Measurements from ENCODE around the gene IQCN.

Gene IQCN, protein sequence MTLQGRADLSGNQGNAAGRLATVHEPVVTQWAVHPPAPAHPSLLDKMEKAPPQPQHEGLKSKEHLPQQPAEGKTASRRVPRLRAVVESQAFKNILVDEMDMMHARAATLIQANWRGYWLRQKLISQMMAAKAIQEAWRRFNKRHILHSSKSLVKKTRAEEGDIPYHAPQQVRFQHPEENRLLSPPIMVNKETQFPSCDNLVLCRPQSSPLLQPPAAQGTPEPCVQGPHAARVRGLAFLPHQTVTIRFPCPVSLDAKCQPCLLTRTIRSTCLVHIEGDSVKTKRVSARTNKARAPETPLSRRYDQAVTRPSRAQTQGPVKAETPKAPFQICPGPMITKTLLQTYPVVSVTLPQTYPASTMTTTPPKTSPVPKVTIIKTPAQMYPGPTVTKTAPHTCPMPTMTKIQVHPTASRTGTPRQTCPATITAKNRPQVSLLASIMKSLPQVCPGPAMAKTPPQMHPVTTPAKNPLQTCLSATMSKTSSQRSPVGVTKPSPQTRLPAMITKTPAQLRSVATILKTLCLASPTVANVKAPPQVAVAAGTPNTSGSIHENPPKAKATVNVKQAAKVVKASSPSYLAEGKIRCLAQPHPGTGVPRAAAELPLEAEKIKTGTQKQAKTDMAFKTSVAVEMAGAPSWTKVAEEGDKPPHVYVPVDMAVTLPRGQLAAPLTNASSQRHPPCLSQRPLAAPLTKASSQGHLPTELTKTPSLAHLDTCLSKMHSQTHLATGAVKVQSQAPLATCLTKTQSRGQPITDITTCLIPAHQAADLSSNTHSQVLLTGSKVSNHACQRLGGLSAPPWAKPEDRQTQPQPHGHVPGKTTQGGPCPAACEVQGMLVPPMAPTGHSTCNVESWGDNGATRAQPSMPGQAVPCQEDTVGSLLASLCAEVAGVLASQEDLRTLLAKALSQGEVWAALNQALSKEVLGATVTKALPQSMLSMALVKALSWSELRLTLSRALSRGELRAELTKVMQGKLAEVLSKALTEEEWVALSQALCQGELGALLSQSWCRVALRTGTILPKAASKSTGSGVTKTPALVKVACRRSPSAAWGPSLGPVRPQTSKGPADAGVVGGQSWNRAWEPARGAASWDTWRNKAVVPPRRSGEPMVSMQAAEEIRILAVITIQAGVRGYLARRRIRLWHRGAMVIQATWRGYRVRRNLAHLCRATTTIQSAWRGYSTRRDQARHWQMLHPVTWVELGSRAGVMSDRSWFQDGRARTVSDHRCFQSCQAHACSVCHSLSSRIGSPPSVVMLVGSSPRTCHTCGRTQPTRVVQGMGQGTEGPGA (N-terminal part only)

GRCh38 chr19:18274219-18274780, at the start of gene IQCN:
IQCN (minus strand) TSS chr19:18274452; CDS start chr19:18269478, 4,974 bp downstream.
- H3K4me3 ChIP-seq (ENCODE audit: control insufficient read depth, low read depth, low read length): no peak within 1 kb of the TSS
- DNase-seq (ENCODE audit: low read depth): no peak

GRCh38 chr19:18322759-18323460, 48.7 kb upstream of the IQCN start, which contains the start of gene LSM4:
LSM4 (minus strand) TSS chr19:18323076; CDS start chr19:18323020, 56 bp downstream.
- peak within 1 kb of the TSS; percentile 70 for H3K4me3 ChIP-seq (ENCODE audit: control insufficient read depth, low read depth, low read length)
- TF ChIP-seq, protein P1, sequence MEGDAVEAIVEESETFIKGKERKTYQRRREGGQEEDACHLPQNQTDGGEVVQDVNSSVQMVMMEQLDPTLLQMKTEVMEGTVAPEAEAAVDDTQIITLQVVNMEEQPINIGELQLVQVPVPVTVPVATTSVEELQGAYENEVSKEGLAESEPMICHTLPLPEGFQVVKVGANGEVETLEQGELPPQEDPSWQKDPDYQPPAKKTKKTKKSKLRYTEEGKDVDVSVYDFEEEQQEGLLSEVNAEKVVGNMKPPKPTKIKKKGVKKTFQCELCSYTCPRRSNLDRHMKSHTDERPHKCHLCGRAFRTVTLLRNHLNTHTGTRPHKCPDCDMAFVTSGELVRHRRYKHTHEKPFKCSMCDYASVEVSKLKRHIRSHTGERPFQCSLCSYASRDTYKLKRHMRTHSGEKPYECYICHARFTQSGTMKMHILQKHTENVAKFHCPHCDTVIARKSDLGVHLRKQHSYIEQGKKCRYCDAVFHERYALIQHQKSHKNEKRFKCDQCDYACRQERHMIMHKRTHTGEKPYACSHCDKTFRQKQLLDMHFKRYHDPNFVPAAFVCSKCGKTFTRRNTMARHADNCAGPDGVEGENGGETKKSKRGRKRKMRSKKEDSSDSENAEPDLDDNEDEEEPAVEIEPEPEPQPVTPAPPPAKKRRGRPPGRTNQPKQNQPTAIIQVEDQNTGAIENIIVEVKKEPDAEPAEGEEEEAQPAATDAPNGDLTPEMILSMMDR (conservative IDR thresholded peaks at IDR 0.05; ENCODE audit: control insufficient read depth, insufficient read depth, low read depth, low read length): peak; percentile 10
- DNase-seq (ENCODE audit: low read depth): peak; percentile 94

More at GRCh38 chr19:18274219-18274780, at the start of gene IQCN:
- TF ChIP-seq, protein P1 (conservative IDR thresholded peaks at IDR 0.05; ENCODE audit: control insufficient read depth, insufficient read depth, low read depth, low read length): no peak

- DNase-seq (ENCODE audit: low read depth): peak; percentile 70
- H3K4me3 ChIP-seq (ENCODE audit: control insufficient read depth, low read depth, low read length): peak overlapping the region; percentile 70
- TF ChIP-seq, protein P1 (conservative IDR thresholded peaks at IDR 0.05; ENCODE audit: control insufficient read depth, insufficient read depth, low read depth, low read length): peak; percentile 25
Observed at GRCh38 chr19:18322318-18322758, 48.1 kb upstream of the IQCN start.

DNA sequence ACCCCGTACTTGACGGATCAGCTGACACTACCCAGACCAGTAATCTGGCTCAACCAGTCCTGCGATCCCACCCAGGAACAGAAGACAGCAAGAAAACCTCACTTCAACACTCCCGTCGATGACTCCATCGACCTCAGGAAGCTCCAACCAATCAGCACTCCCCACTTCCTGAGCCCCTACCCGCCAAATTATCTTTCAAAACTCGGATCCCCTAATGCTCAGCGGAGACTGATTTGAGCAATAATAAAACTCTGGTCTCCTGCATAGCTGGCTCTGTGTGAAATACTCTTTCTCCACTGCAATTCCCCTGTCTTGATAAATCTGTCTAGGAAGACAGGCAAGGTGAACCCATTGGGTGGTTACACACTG, 47.5 kb upstream of the IQCN start:
- peak; percentile 47 for DNase-seq (ENCODE audit: low read depth)
- TF ChIP-seq, protein P1 (conservative IDR thresholded peaks at IDR 0.05; ENCODE audit: control insufficient read depth, insufficient read depth, low read depth, low read length): no peak
- H3K4me3 ChIP-seq (ENCODE audit: control insufficient read depth, low read depth, low read length): peak overlapping the region; percentile 70

DNA sequence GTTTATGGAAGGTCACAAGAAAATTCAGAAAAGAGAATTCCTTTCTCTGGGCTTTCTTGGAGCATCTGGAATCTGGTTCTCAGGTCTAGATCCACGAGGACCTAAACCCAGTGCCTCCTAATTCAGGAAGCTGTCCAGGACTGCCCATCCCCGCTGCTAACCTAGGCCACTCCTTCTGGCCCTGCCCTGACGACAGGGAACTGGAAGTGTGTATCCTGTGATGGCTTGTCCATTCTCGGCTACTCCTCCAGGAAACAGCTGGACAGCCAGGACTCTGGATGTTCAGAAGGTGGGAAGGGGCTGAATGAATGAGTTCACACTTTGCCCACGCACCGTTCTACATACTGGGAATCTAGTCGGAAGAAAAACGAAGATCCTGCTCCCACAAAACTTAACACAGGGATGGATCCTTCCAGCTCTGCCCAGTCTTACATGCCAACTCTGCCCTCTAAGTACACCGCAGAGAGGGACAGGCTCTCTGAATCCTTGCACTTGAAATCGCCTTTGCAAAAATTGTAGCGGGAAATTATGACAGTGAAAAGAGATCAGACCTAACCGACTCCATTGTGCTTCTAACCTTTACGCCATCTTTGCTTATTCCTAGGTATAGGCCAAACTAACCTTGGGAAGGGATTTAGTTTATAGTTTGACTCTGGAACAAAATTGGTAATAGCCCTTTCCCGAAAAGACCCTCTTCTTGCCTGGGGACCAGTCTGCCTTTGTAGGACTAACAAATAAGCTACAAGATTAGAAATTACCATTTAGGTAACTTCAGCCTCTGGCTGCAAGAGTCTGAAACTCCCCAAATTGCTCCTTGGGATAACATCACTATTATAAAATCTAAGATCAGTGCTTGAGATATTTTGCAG, 46.8 kb upstream of the IQCN start:
- TF ChIP-seq, protein P1 (conservative IDR thresholded peaks at IDR 0.05; ENCODE audit: control insufficient read depth, insufficient read depth, low read depth, low read length): no peak
- no peak overlapping the region for H3K4me3 ChIP-seq (ENCODE audit: control insufficient read depth, low read depth, low read length)
- no peak for DNase-seq (ENCODE audit: low read depth)

Data from fibroblast of mammary gland (primary cell).